Fibroblast of lung (primary cell): Measurements from ENCODE around the gene CEP131. TPM values are rescaled to one million over a fixed set of nuclear protein-coding genes. Genes with fewer than 3 reads are reported as not detected.

Experiments used
- DNase-seq, 2 donors: peaks; one replicate each; pipeline versions ENCODE4 v3.0.0 to v3.0.0-alpha.2; 2010; ENCODE audit warnings: low read depth in 2 of 2
- H2AFZ ChIP-seq: 2 replicates; pipeline ENCODE4 v1.5.1; 2012; ENCODE audit warnings: low read length, control low read depth, inconsistent platforms
- H3K27ac ChIP-seq: 2 replicates; pipeline ENCODE4 v1.5.1; 2011; ENCODE audit warnings: low read length, control low read depth; ENCODE audit not compliant: insufficient read depth
- H3K27me3 ChIP-seq: 2 replicates; pipeline ENCODE4 v1.5.1; 2011; ENCODE audit warnings: mild to moderate bottlenecking, low read length; ENCODE audit not compliant: control insufficient read depth, insufficient read depth
- H3K36me3 ChIP-seq: 2 replicates; pipeline ENCODE4 v1.5.1; 2011; ENCODE audit warnings: low read length; ENCODE audit not compliant: control insufficient read depth, insufficient read depth
- H3K4me1 ChIP-seq: 2 replicates; pipeline ENCODE4 v1.5.1; 2011; ENCODE audit warnings: low read length; ENCODE audit not compliant: control insufficient read depth, insufficient read depth; ENCODE audit errors: extremely low read depth
- H3K4me2 ChIP-seq: 2 replicates; pipeline ENCODE4 v1.5.1; 2011; ENCODE audit warnings: low read length, control low read depth; ENCODE audit not compliant: insufficient read depth; ENCODE audit errors: extremely low read depth
- H3K4me3 ChIP-seq, 4 experiments: fragments of 200-600 bp in 1 of 4; sonication (generic) in 1 of 4; replicated peaks in 1 of 4; 2 replicates each; pipeline ENCODE4 v1.5.1; 2011 to 2016; ENCODE audit warnings: low read length in 4 of 4, low read depth in 3 of 4, mild to moderate bottlenecking in 3 of 4, control low read depth in 2 of 4, inconsistent platforms in 1 of 4, mixed read lengths in 1 of 4; ENCODE audit not compliant: insufficient read depth in 1 of 4; ENCODE audit errors: control extremely low read depth in 1 of 4
- H3K79me2 ChIP-seq: 2 replicates; pipeline ENCODE4 v1.5.1; 2012; ENCODE audit warnings: mild to moderate bottlenecking, low read length, inconsistent platforms; ENCODE audit not compliant: control insufficient read depth, insufficient read depth
- H3K9ac ChIP-seq: 2 replicates; pipeline ENCODE4 v1.5.1; 2011; ENCODE audit warnings: mild to moderate bottlenecking, low read length, control low read depth; ENCODE audit not compliant: insufficient read depth
- H3K9me3 ChIP-seq: 2 replicates; pipeline ENCODE4 v1.5.1; 2012; ENCODE audit warnings: low read depth, low read length; ENCODE audit not compliant: control insufficient read depth, insufficient read depth
- H4K20me1 ChIP-seq: 2 replicates; pipeline ENCODE4 v1.5.1; 2011; ENCODE audit warnings: low read length; ENCODE audit not compliant: control insufficient read depth, insufficient read depth; ENCODE audit errors: extremely low read depth
- CTCF ChIP-seq, 2 donors: IDR thresholded peaks in 1 of 2; conservative IDR thresholded peaks in 1 of 2; 1 replicate in 1 of 2; 2 replicates in 1 of 2; pipeline ENCODE4 v1.5.1; 2011 to 2012; ENCODE audit warnings: low read length in 2 of 2, control low read depth in 1 of 2, inconsistent platforms in 1 of 2, low read depth in 1 of 2, mild to moderate bottlenecking in 1 of 2
- EZH2 ChIP-seq: IDR thresholded peaks from 2 replicates; pipeline ENCODE4 v1.5.1; 2012; ENCODE audit warnings: low read length, control low read depth, mild to moderate bottlenecking; ENCODE audit errors: missing control alignments
- polyA plus RNA-seq, 2 donors: library from polyadenylated mRNA; depleted of rRNA in 1 of 2; stranded (reverse) in 1 of 2; unstranded in 1 of 2; fragments of >200 nt; gene quantifications; 2 replicates each; pipeline ENCODE4 v1.2.1, GENCODE V29; 2011 to 2012; ENCODE audit warnings: missing spikeins in 1 of 2
- total RNA-seq: library from RNA; depleted of rRNA; stranded (reverse); fragments of >200 nt; gene quantifications from 2 replicates; pipeline ENCODE4 v1.2.1, GENCODE V29; 2014

CEP131 gene
- total and polyA plus RNA-seq, 2 donors (not counting 1 experiment from before 2014, with no cell fraction given) = 2.0 to 7.4 TPM

DNA sequence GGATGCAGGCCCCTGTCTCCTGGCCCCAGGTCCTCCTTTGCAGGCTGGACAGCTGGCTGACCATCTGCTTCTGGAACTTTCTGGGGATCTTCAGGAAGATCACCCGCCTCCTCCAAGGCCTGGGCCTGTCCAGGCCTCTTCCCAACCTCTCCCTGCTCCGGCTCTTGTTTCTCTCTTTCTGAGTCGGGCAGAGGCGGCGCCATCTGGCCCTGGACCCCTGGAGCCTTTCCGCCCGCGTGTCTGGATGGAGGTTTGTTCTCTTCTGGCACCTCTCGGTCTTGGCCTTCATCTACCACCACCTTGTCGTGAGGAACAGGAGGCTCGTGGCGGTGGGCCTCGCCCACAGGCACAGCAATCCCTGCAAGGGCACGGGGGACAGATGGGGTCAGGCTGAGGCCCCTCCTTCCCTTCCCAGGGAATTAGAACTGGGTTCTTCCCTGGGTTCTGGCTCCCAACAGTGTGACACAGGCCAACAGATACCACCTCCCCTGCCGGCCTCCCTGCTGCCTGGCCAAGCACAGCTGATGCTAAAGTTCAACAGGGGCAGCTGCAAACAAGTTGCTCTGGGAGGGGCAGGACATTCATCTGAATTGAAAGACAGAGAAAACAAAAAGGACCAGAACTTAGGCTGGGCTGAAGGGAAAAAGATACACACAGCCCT, 29.7 kb upstream of the CEP131 start:
- no peaks in the 10 kb centered on the region for H3K27me3 ChIP-seq
- no peak overlapping the region for H3K4me2 ChIP-seq
- no peaks in the 10 kb centered on the region for H4K20me1 ChIP-seq
- H3K9me3 ChIP-seq = no peaks in the 10 kb centered on the region
- peaks cover 6% of the 10 kb centered on the region for H3K79me2 ChIP-seq
- no peak overlapping the region for H3K27ac ChIP-seq
- no peak overlapping the region for H3K4me3 ChIP-seq
- peaks cover 9% of the 10 kb centered on the region for H3K36me3 ChIP-seq
- H3K9ac ChIP-seq = no peak overlapping the region
- no peaks in the 10 kb centered on the region for H3K4me1 ChIP-seq
- no peak for TF ChIP-seq CTCF (conservative IDR thresholded peaks at IDR 0.05 in 1 of 2, IDR thresholded peaks at IDR 0.05 in 1 of 2; ENCODE audit: low read depth in 1 of 2, low read length in 2 of 2)
- TF ChIP-seq EZH2 = no peak
- DNase-seq = no peak
- no peak overlapping the region for H2AFZ ChIP-seq

DNA sequence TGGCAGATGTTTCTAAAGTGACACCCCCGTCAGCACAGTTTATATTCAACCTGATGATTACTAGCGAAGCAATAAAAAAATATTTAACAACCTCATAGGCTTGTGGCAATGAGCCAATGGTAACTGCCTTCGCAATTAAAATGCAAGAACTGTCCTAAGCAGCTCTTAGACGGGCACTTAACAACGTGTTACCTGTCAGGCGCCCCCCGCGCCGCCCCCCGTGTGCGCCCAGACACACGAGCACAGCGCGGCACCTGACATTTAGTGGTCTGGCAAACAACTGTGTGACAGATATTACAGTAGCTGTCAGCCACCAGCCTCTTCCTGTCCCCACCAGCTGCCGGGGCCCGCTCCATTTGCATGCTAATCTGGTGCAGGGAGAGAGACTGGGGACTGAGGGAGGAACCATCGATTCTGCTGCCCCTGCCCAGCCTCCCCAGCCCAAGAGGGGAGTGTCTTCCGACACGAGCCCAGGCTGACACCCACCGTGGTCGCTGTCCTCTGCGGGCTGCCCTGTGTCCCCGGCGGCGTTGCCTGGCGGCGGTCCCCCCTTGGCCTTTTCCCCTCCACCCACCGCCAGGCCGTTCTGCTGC, 29.0 kb upstream of the CEP131 start:
- Histone ChIP-seq H3K4me2 (no peak overlapping the region), H3K9ac (no peak overlapping the region), H2AFZ (no peak overlapping the region), H3K36me3 (peaks cover 6% of the 10 kb centered on the region), H3K4me1 (no peaks in the 10 kb centered on the region), H3K27ac (no peak overlapping the region), H4K20me1 (no peaks in the 10 kb centered on the region), H3K79me2 (peaks cover 6% of the 10 kb centered on the region), H3K27me3 (no peaks in the 10 kb centered on the region), H3K4me3 (no peak overlapping the region), H3K9me3 (no peaks in the 10 kb centered on the region)
- TF ChIP-seq CTCF (conservative IDR thresholded peaks at IDR 0.05 in 1 of 2, IDR thresholded peaks at IDR 0.05 in 1 of 2; ENCODE audit: low read depth in 1 of 2, low read length in 2 of 2) = no peak
- TF ChIP-seq EZH2 = no peak
- no peak for DNase-seq

DNA sequence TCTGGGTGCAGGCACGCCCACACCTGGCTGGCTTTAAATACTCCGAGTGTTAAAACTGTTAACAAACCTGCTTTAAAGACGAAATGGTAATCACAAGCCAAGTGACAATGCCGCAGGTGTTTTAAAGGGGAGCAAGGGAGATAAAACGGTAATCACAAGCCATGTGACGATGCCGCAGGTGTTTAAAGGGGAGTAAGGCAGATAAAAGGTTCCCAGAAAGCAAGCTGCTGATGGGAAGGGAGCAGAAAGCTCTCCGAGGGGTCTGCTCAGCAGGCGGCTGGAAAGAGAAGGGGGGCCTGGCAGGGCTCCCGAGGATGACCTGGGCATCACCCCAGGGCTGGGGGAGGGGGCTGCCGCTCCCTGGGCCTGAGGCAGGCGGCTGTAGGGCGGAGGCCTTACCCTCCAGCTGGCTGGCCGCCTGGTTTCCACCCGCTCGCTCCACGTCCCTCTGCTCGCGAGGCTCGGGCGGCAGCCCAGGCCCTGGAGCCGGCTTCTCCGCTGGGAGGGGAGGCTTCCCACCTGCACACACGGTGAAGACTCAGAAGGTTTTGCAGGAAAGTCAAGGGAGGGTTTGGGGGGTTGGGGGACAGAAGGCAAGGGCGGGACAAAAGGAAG, 28.4 kb upstream of the CEP131 start:
- DNase-seq = no peak
- TF ChIP-seq EZH2 = no peak
- no peak for TF ChIP-seq CTCF (conservative IDR thresholded peaks at IDR 0.05 in 1 of 2, IDR thresholded peaks at IDR 0.05 in 1 of 2; ENCODE audit: low read depth in 1 of 2, low read length in 2 of 2)
- Histone ChIP-seq H3K36me3 (peaks cover 6% of the 10 kb centered on the region), H3K9ac (no peak overlapping the region), H3K27ac (no peak overlapping the region), H3K9me3 (no peaks in the 10 kb centered on the region), H4K20me1 (no peaks in the 10 kb centered on the region), H3K4me1 (no peaks in the 10 kb centered on the region), H2AFZ (no peak overlapping the region), H3K27me3 (no peaks in the 10 kb centered on the region), H3K79me2 (peaks cover 6% of the 10 kb centered on the region), H3K4me3 (no peak overlapping the region), H3K4me2 (no peak overlapping the region)
